K562 (cell line): ENCODE results near the gene SLC22A4. TPM values are rescaled to one million over a fixed set of nuclear protein-coding genes. Genes with fewer than 3 reads are reported as not detected.

Source experiments
- ATF3 ChIP-seq, 2 experiments: fragments of 450-650 bp in 1 of 2; sonication (generic) in 1 of 2; formaldehyde crosslinking in 1 of 2; IDR thresholded peaks in 1 of 2; conservative IDR thresholded peaks in 1 of 2; 2 replicates each; pipeline versions ENCODE4 v1.6.1 to v1.8.1; 2016 to 2023; ENCODE audit warnings: mild to moderate bottlenecking in 2 of 2, moderate library complexity in 2 of 2, inconsistent platforms in 1 of 2, missing genetic modification reagents in 1 of 2
- BCL6 ChIP-seq: fragments of 250-450 bp; sonication (Bioruptor Pico); IDR thresholded peaks from 2 replicates; pipeline ENCODE4 v1.4.0; 2020
- HDAC6 ChIP-seq: IDR thresholded peaks from 2 replicates; pipeline ENCODE4 v1.6.1; 2012; ENCODE audit warnings: low read depth, mild to moderate bottlenecking, control low read depth, inconsistent platforms, low read length, moderate library complexity
- HNRNPH1 ChIP-seq: fragments of 200-400 bp; formaldehyde crosslinking; optimal IDR thresholded peaks from 2 replicates; pipeline ENCODE3; 2017; ENCODE audit warnings: low read depth, mild to moderate bottlenecking, low read length, moderate library complexity
- JUN ChIP-seq, 2 experiments: sonication (generic) in 1 of 2; formaldehyde crosslinking in 1 of 2; IDR thresholded peaks; 2 replicates each; pipeline versions ENCODE4 v1.6.1 to v1.8.0; 2012 to 2022; ENCODE audit warnings: borderline replicate concordance in 2 of 2, mild to moderate bottlenecking in 2 of 2, improper control_type of control experiment in 1 of 2, low read depth in 1 of 2, low read length in 1 of 2, missing genetic modification reagents in 1 of 2
- JUNB ChIP-seq: fragments of 450-650 bp; formaldehyde crosslinking; conservative IDR thresholded peaks from 2 replicates; pipeline ENCODE4 v1.4.0; 2020; ENCODE audit warnings: mild to moderate bottlenecking
- MAFG ChIP-seq: fragments of 450-650 bp; conservative IDR thresholded peaks from 2 replicates; pipeline ENCODE4 v1.6.1; 2016; ENCODE audit warnings: missing genetic modification characterization, missing compliant biosample characterization
- POU5F1 ChIP-seq: fragments of 150-350 bp; IDR thresholded peaks from 2 replicates; pipeline ENCODE4 v1.6.1; 2014; ENCODE audit warnings: borderline replicate concordance, low read length, low read depth, mild to moderate bottlenecking; ENCODE audit not compliant: partially characterized antibody
- RB1 ChIP-seq: fragments of 450-650 bp; IDR thresholded peaks from 2 replicates; pipeline ENCODE4 v1.6.1; 2017; ENCODE audit warnings: low read depth, mild to moderate bottlenecking
- RBBP5 ChIP-seq: fragments of 200-600 bp; sonication (generic); IDR thresholded peaks from 2 replicates; pipeline ENCODE4 v1.6.1; 2012; ENCODE audit warnings: borderline replicate concordance, mild to moderate bottlenecking, low read length, control low read depth, inconsistent platforms; ENCODE audit not compliant: insufficient read depth, poor library complexity, severe bottlenecking
- RBM15 ChIP-seq: fragments of 200-400 bp; formaldehyde crosslinking; IDR thresholded peaks from 2 replicates; pipeline ENCODE4 v1.6.1; 2018; ENCODE audit warnings: mild to moderate bottlenecking, low read length, moderate library complexity; ENCODE audit not compliant: insufficient read depth
- RERE ChIP-seq: sonication (generic); formaldehyde crosslinking; IDR thresholded peaks from 2 replicates; pipeline ENCODE4 v1.8.0; 2023; ENCODE audit warnings: missing genetic modification reagents, mild to moderate bottlenecking, borderline replicate concordance
- SAFB ChIP-seq: fragments of 200-400 bp; formaldehyde crosslinking; IDR thresholded peaks from 2 replicates; pipeline ENCODE4 v1.6.1; 2017; ENCODE audit warnings: low read depth, low read length, borderline replicate concordance
- SIRT6 ChIP-seq: IDR thresholded peaks from one replicate; pipeline ENCODE4 v1.6.1; 2012; ENCODE audit warnings: low read depth, mild to moderate bottlenecking, control low read depth, inconsistent platforms, low read length, moderate library complexity
- SIX5 ChIP-seq, 2 experiments: IDR thresholded peaks; 2 replicates each; pipeline ENCODE4 v1.6.1; 2011; ENCODE audit warnings: low read length in 2 of 2, borderline replicate concordance in 1 of 2, low read depth in 1 of 2, mild to moderate bottlenecking in 1 of 2, moderate library complexity in 1 of 2; ENCODE audit not compliant: insufficient read depth in 1 of 2
- STAT5B ChIP-seq: fragments of 250-450 bp; sonication (Bioruptor Pico); IDR thresholded peaks from 2 replicates; pipeline ENCODE4 v1.8.0; 2021; ENCODE audit warnings: mild to moderate bottlenecking, inconsistent platforms
- ZNF561 ChIP-seq: fragments of 450-650 bp; formaldehyde crosslinking; conservative IDR thresholded peaks from 2 replicates; pipeline ENCODE4 v1.4.0; 2020; ENCODE audit warnings: mild to moderate bottlenecking, moderate library complexity
- ZNF778 ChIP-seq: fragments of 450-650 bp; formaldehyde crosslinking; IDR thresholded peaks from 2 replicates; pipeline ENCODE4 v1.4.0; 2020; ENCODE audit warnings: mild to moderate bottlenecking, moderate library complexity
- polyA plus RNA-seq, 8 experiments: library from polyadenylated mRNA; depleted of rRNA in 4 of 8; stranded (reverse) in 5 of 8; unstranded in 3 of 8; fragments of >200 nt; fragmentation: Nextera tagmentation in 2 of 8; fragmentation: Illumina TruSeq in 1 of 8; extraction: Ambion mirVana in 2 of 8; extraction: Trizol in 1 of 8; gene quantifications; 2 replicates each; pipeline versions ENCODE4 v1.2.1 to v1.2.3, GENCODE V29; 2011 to 2014; ENCODE audit warnings: inconsistent platforms in 1 of 8, missing spikeins in 1 of 8
- total RNA-seq, 7 experiments: library from RNA; depleted of rRNA in 6 of 7; stranded (reverse); fragments of >200 nt in 6 of 7; fragmentation: Illumina TruSeq in 2 of 7; extraction: Trizol in 2 of 7; gene quantifications; 2 replicates each; pipeline versions ENCODE4 v1.2.1 to v1.2.3, GENCODE V29; 2011 to 2021; ENCODE audit warnings: low replicate concordance in 1 of 7

The SLC22A4 gene
- total and polyA plus RNA-seq, 9 of the 15 experiments (the other 6 are each of a cell fraction or from before 2014, with no cell fraction given) = 2.7 to 9.5 (median 6.2) TPM

GRCh38 chr5:132293992-132294727, at the start of gene SLC22A4 (continued):
- TF ChIP-seq ZNF778 (CRISPR knock-in tag) = no peak
- peak; percentile 79; the same call in 1 of the 2 replicates for TF ChIP-seq SAFB
- no peak for TF ChIP-seq HDAC6
- TF ChIP-seq JUNB (CRISPR knock-in tag) = no peak
- no peak for TF ChIP-seq SIX5 (IDR thresholded peaks at IDR 0.05; ENCODE audit: borderline replicate concordance in 1 of 2, insufficient read depth in 1 of 2, low read depth in 1 of 2, low read length in 2 of 2)
- no peak for TF ChIP-seq HNRNPH1
- TF ChIP-seq SIRT6 = no peak
- TF ChIP-seq JUN (IDR thresholded peaks at IDR 0.05; ENCODE audit: borderline replicate concordance, low read depth, low read length) = no peak
- peak; percentile 22; the same call in 1 of the 2 replicates for TF ChIP-seq JUN (CRISPR knock-in tag; IDR thresholded peaks at IDR 0.05; ENCODE audit: borderline replicate concordance)
- TF ChIP-seq BCL6 (CRISPR knock-in tag) = no peak
- 0 out of 2 replicates have a peak, but pooled peaks have one; percentile 73 for TF ChIP-seq RERE (CRISPR knock-in tag)
- TF ChIP-seq ATF3 (IDR thresholded peaks at IDR 0.05) = no peak
- no peak for TF ChIP-seq ATF3 (CRISPR knock-in tag; conservative IDR thresholded peaks at IDR 0.05)
- TF ChIP-seq RBBP5 = peak; percentile 82
- TF ChIP-seq RB1 = peak; percentile 16
- TF ChIP-seq MAFG (tag) = no peak
- TF ChIP-seq POU5F1 = no peak
- no peak for TF ChIP-seq RBM15
- no peak for TF ChIP-seq ZNF561 (CRISPR knock-in tag)
- TF ChIP-seq STAT5B = no peak
